NCI-H1417 treated with DMSO at 0.1 percent for 48 hours (cell line): ENCODE results near the gene DNAJC1.

Experiments used
- DNase-seq: peaks from one replicate; lab custom pipeline; 2025; lab: John Stamatoyannopoulos, UW

Gene DNAJC1

DNA sequence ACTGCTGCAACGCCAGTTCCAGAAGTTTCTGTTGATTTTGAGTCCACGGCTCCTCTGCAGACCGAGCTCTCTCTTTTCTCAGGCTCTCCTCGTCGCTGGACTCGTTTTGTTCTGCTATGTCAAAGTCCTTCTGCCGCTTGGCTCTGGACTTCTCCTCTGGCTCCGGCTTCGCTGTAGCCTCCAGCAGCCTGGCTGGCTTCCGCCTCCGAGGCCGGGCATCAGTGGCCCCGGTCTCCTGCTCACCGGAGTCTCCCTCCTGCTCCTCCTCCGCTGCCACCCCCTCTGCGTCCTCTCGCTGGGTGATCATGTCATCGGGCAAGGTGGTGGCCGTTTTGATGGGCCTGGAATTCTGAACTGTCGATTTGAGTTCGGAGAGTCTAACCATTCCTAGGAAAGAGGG is 244.3 kb downstream of the DNAJC1 start:
- DNase-seq = no peak

GRCh38 chr10:21758696-21759095 is 244.8 kb downstream of the DNAJC1 start:
- DNase-seq = no peak

DNA sequence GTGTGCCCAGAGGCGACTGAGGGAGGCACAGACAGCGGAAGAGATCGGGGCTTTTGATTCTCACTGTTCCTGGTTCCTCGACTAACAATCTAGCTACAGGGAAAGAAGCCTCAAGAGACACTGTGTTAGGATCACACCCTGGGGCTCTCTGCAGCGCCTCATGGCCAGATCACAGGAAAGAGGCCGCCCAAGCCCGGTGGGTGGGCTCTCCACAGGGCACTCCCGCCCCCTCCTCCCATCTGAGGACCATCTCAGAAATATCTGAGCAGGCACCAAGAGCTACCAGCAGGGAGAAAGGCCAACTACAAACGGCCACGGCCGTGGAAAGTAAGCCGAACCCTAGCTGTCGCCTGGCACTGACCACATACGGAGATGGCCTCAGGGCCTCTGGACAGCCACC is 245.3 kb downstream of the DNAJC1 start:
- no peak for DNase-seq

DNA sequence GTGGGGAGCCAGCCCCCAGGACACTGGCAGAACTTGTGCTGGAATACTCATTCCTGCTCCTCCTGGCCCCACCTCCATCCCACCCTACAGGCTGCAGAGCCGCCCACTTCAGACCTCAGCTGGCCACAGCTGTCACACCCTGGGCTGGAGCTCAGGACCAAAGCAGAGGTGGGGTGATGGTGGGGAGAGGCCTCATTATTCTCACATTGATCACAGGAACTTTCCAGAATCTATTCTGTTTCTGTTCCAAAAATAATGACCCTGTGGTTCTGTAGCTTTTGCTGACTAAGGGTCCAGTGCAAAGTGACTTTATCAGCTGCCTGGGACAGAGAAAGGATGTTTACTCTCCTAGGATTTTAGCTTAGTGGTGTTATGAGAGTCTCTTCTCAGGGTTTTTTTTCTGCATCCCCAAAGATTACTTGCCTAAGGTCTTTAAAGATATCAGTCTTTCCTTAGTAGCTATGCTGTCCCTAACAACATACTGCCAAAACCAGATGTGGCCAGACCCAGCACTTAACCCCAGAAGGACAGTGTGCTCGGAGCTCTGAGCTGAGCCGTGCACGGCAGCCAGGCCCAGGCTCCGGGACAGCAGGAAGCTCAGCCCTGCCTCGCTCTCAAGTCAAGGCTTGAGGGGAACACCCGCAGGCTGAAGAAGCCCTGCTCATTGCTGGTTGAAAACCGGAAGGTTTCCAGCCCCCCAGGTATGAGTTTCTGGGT is 246.2 kb downstream of the DNAJC1 start:
- no peak for DNase-seq

DNA sequence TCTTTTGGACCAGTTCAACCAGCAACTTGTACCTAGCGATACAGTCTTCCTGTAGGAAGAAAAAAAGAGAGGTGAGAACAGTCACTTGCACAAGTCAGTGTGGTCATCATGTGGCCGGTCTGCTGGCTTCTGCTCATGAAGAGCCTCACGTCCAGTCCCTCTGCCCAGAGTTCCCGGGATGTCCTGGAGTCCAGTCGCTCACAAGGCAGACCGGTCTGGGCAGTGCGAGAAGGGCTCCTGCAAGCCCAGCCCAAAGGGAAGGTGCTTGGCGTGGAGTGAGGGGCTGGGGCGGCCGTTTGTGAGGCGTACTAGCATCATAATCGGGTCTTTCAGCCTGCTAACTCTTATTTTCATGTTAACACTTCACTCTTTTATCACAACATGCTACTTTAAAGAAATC is 246.8 kb downstream of the DNAJC1 start:
- DNase-seq = no peak

DNA sequence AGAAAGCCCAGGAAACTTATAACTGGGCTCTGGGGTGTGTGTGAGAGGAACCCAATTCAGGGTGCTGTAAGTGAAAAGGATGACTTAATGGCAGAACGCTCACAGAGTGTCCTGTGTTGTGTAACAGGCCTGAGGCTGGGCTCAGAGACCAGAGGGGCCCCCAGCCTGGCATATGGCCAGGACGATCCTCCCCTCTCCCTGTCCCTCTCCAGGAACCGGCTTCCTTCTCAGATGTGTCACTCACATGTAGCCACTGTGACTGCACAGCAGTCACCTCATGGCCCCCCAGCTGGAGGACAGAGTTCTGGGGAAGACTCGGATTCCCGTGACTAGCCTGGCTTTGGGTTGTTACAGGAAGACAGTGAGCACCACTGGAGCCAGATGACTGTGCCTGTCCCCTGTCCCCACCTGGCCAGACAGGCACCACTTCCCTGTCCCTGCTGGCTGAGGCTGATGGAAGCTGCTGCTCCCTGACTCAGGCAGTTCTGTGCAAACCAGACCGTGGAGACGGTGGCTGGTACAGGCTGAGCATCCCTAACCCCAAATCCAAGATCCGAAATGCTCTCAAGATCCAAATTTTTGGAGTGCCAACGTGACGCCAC is 249.0 kb downstream of the DNAJC1 start:
- no peak for DNase-seq

DNA sequence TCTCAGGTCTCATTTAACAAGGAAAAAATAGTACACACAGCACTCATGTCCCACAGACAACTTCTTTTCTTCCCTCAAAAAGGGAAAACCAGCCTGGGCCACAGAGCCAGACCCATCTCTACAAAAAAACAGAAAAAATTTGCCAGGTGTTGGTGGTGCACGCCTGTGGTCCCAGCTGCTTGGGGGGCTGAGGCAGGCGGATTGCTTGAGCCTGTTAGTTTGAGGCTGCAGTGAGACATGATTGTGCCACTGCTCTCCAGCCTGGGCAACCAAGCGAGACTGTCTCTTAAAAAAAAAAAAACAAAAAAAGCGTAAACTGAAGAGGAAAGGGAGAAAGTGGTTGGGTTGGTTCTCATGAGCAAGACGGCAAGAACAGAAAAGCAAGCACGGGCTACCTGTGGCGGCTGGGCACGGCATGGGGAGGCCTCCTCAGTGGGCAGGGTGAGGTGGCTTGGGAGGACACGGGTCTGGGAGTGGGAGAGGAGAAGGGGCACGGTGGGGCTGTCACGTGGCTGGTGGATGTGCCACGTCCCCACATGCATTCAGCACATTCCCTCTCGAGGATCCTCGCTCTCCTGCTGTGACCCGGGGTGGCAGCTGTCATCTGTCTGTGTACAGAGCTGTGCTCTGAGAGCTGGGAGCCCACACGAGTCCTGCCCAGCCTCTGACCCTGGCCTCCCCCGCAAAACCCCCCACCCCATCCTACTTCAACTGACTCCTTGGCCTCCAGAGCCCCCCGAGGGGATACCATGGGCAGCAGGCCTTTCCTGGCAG is 249.8 kb downstream of the DNAJC1 start:
- no peak for DNase-seq

GRCh38 chr10:21751341-21752310 is 251.9 kb downstream of the DNAJC1 start:
- DNase-seq = no peak

GRCh38 chr10:21750424-21750823 is 253.1 kb downstream of the DNAJC1 start:
- no peak for DNase-seq

DNA sequence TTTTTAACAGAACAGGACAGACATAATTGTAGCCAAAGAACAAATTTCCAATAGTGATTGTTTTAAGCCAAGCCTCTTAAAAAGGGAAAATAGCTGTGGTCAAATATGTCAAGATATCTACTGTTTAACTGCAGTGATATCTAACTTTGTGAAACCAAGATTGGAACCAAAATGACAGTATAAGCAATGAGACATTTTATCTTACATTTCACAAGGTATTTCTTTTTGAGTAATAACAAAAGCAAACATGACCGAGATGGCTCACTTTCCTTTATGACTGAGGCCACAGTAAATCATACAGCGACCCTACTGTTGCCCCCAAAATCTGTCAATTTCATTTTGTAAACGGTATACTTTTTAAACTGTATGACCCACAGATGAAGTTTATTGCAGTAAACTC is 253.7 kb downstream of the DNAJC1 start:
- DNase-seq = no peak

DNA sequence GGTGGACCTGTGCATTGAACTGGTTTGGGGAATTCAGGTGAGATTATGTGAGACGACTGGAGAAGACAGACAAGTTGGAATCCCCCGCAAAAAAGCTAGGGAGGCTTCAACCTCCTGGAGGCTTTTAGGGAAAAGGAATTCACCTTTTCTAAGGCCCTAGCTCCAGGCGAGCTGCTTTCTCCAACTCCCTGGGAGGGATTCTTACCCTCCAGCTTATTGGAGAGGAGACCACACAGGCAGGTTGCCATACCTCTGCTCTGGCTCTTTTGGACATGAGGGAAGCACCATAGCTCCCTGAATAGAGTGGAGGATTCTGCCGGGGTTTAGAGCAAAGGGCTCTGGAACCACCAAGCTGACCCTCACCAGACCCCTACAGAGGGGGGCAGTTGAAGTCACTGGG is 255.7 kb downstream of the DNAJC1 start:
- no peak for DNase-seq

- DNase-seq = no peak
Measured at GRCh38 chr10:21746118-21746517, 257.4 kb downstream of the DNAJC1 start.

DNA sequence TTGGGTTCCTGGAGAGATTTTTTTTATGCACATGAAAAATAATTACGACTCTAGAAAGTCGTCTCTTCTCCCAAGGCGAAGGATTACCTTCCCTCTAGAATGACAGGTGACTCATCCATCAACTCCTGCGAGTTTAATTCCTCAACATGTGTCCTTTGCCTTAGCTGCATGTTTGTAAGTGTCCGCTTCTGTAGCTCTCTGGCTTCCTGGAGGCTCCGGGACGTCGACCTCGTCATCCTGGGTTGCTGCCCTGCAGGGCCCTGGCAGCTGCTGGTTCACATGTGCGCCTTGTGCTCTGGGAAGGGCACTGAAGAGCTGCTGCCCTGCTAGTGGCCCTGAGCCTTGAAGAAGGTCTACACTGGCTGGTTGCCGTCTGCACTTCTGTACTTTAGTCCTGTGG is 259.3 kb downstream of the DNAJC1 start:
- DNase-seq = no peak

GRCh38 chr10:21742740-21743412 is 260.7 kb downstream of the DNAJC1 start:
- DNase-seq = no peak

GRCh38 chr10:21740989-21741388 is 262.5 kb downstream of the DNAJC1 start:
- DNase-seq = no peak

DNA sequence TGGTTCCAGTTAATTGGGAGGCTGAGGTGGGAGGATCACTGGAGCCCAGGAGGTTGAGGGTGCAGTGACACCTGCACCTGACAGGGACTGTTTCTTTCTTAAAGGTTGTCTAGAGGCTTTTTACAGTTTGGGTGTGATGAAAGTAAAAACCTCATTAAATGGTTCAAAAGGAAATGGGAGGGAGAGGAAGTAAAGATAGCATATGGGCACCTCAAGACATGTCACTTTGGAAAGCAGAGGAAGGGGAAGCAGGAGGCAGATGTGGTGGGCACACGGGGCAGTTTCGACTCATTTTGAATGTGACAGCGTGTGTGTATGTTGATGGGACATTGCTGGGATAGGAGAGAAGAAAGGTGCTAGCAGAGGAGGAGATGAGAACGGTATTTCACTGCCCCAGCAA is 266.4 kb downstream of the DNAJC1 start:
- DNase-seq = no peak

DNA sequence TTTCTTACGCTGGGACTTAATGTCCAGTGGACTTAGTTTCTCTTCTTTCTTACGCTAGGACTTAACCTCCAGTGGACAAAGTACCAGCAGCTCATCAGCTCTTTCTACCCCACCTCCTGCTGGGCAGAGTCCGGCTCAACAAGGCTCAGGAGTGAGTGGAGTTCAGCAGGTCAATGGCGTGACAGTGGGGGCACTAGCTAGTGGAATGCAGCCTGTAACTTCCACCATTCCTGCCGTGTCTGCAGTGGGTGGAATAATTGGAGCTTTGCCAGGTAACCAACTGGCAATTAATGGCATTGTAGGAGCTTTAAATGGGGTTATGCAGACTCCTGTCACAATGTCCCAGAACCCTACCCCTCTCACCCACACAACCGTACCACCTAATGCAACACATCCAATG is 269.8 kb downstream of the DNAJC1 start:
- no peak for DNase-seq

- DNase-seq = no peak
Measured at GRCh38 chr10:21732067-21732772, 271.3 kb downstream of the DNAJC1 start.

DNA sequence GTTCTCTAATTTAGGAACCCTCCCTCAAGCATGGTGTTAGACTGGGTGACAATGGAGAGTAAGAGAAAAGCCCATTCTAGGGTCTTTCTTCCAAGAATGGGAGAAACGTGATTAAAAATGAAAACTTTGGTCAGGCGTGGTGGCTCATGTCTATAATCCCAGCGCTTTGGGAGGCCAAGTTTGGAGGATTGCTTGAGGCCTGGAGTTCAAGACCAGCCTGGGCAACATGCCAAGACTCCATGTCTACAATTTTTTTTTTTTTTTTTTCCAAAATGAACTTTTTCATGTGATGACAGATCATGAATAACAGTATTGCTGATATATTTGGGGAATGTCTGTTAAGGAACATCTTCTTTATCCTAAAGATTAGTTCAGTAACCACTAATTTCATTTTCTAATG is 274.9 kb downstream of the DNAJC1 start:
- DNase-seq = no peak

DNA sequence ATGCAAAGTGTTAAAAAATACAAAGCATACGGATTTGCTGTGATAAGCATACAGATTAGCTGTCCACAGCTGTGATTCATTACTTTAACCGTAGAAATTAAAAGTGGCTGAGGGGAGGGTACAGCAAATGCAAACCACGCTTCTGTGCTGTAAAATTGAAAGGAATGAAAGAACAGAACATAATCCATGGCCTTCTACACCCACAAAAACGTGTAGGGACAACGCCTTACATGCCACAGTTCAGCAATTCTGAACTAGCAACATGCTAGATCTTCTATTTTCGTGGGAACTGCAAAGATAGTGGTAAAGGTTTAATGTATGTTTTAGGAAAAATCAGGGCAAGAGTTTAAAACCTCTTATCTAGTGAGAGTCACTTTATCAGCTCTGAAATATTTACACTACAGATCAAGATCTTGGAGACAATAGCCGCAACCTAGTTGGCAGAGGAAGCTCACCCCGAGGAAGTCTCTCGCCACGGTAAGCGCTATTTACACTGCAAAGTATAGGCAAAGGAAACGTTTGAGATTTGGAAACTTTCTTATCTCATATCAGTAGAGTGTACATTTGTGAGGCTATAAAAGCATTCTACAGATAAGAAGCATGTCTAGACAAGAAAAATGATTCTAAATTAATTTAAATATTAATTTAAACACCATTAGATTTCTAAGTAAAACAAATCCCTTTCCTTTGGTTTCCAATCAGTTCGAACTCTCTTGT is 275.9 kb downstream of the DNAJC1 start:
- no peak for DNase-seq
